Keratinocyte (primary cell): ENCODE results near the gene TEKT2. TPM values are rescaled to one million over a fixed set of nuclear protein-coding genes. Genes with fewer than 3 reads are reported as not detected.

Experiments used
- DNase-seq: peaks from one replicate; pipeline ENCODE4 v3.0.0-alpha.2; 2011; ENCODE audit warnings: low read depth, missing footprints, low spot score
- FAIRE-seq: peaks from 2 replicates; lab custom pipeline; 2011; peaks lifted over from hg19 to GRCh38; lab: Jason Lieb, UNC
- H2AFZ ChIP-seq: 2 replicates; pipeline ENCODE4 v1.6.0; 2012; ENCODE audit warnings: low read length, control low read depth, inconsistent platforms; ENCODE audit not compliant: control insufficient read depth
- H3K27ac ChIP-seq: 2 replicates; pipeline ENCODE4 v1.5.1; 2011; ENCODE audit warnings: low read length; ENCODE audit not compliant: control insufficient read depth, insufficient read depth
- H3K27me3 ChIP-seq: 3 replicates; pipeline ENCODE4 v1.6.0; 2011; ENCODE audit warnings: low read length; ENCODE audit not compliant: control insufficient read depth, insufficient read depth; ENCODE audit errors: extremely low read depth
- H3K36me3 ChIP-seq, 2 experiments: 2 replicates in 1 of 2; 3 replicates in 1 of 2; pipeline ENCODE4 v1.5.1; 2011; ENCODE audit warnings: low read length in 2 of 2, mild to moderate bottlenecking in 1 of 2; ENCODE audit not compliant: control insufficient read depth in 2 of 2, insufficient read depth in 2 of 2; ENCODE audit errors: extremely low read depth in 1 of 2
- H3K4me1 ChIP-seq: 3 replicates; pipeline ENCODE4 v1.5.1; 2011; ENCODE audit warnings: low read length; ENCODE audit not compliant: control insufficient read depth, insufficient read depth; ENCODE audit errors: extremely low read depth
- H3K4me2 ChIP-seq: 3 replicates; pipeline ENCODE4 v1.6.0; 2011; ENCODE audit warnings: low read depth, low read length; ENCODE audit not compliant: control insufficient read depth, insufficient read depth; ENCODE audit errors: extremely low read depth
- H3K4me3 ChIP-seq, 3 experiments: fragments of 200-600 bp in 1 of 3; sonication (generic) in 1 of 3; 2 replicates in 2 of 3; 3 replicates in 1 of 3; pipeline ENCODE4 v1.5.1; 2011 to 2016; ENCODE audit warnings: low read length in 3 of 3, mild to moderate bottlenecking in 3 of 3, control low read depth in 2 of 3, inconsistent platforms in 1 of 3, low read depth in 1 of 3, mixed read lengths in 1 of 3, mixed run types in 1 of 3, moderate library complexity in 1 of 3; ENCODE audit not compliant: control insufficient read depth in 2 of 3, insufficient read depth in 2 of 3; ENCODE audit errors: extremely low read depth in 1 of 3
- H3K79me2 ChIP-seq: 2 replicates; pipeline ENCODE4 v1.6.0; 2012; ENCODE audit warnings: low read length; ENCODE audit not compliant: control insufficient read depth, insufficient read depth
- H3K9ac ChIP-seq: 3 replicates; pipeline ENCODE4 v1.6.0; 2011; ENCODE audit warnings: low read length; ENCODE audit not compliant: control insufficient read depth, insufficient read depth; ENCODE audit errors: extremely low read depth
- H3K9me1 ChIP-seq: 3 replicates; pipeline ENCODE4 v1.6.0; 2011; ENCODE audit warnings: low read length; ENCODE audit not compliant: control insufficient read depth, insufficient read depth; ENCODE audit errors: extremely low read depth
- H3K9me3 ChIP-seq: 2 replicates; pipeline ENCODE4 v1.5.1; 2012; ENCODE audit warnings: low read depth, low read length; ENCODE audit not compliant: control insufficient read depth
- H4K20me1 ChIP-seq: 3 replicates; pipeline ENCODE4 v1.6.0; 2011; ENCODE audit warnings: low read length; ENCODE audit not compliant: control insufficient read depth, insufficient read depth; ENCODE audit errors: extremely low read depth
- CTCF ChIP-seq, 3 experiments: IDR thresholded peaks in 1 of 3; conservative IDR thresholded peaks in 1 of 3; optimal IDR thresholded peaks in 1 of 3; 2 replicates in 2 of 3; 3 replicates in 1 of 3; pipeline versions ENCODE3 to v1.5.1; 2011; ENCODE audit warnings: low read length in 3 of 3, mild to moderate bottlenecking in 3 of 3, moderate library complexity in 2 of 3, control low read depth in 1 of 3, inconsistent platforms in 1 of 3; ENCODE audit not compliant: insufficient read depth in 2 of 3; ENCODE audit errors: extremely low read depth in 1 of 3
- EZH2 ChIP-seq: IDR thresholded peaks from one replicate; pipeline ENCODE4 v1.6.1; 2012; ENCODE audit warnings: inconsistent platforms, mild to moderate bottlenecking, low read length, moderate library complexity
- dilution Hi-C: fragments of 300-500 bp; cut with MboI; formaldehyde crosslinking; loops from one replicate; pipeline ENCODE4 v1.7.0; 2020; ENCODE audit warnings: low sequenced_read_pairs; ENCODE audit not compliant: extremely low pct_ligation_motif_present
- polyA plus RNA-seq, 5 experiments: library from polyadenylated mRNA; depleted of rRNA in 3 of 5; stranded (reverse) in 3 of 5; stranded (forward) in 1 of 5; unstranded in 1 of 5; fragments of >200 nt; gene quantifications; 1 replicate in 1 of 5; 2 replicates in 3 of 5; 3 replicates in 1 of 5; pipeline versions ENCODE4 v1.2.1 to v1.2.3, GENCODE V29; 2011 to 2012; ENCODE audit warnings: missing spikeins in 2 of 5, low read depth in 1 of 5, low replicate concordance in 1 of 5

Gene TEKT2
- polyA plus RNA-seq, 1 donor (not counting 4 experiments of a cell fraction or from before 2014, with no cell fraction given), result 0.03 TPM

GRCh38 chr1:36128126-36128904, 44.4 kb downstream of the TEKT2 start:
- Histone ChIP-seq H3K4me2 (no peak overlapping the region), H3K4me1 (peaks cover 11% of the 10 kb centered on the region), H3K27me3 (peaks cover 23% of the 10 kb centered on the region), H3K9me1 (no peaks in the 10 kb centered on the region), H3K9me3 (no peaks in the 10 kb centered on the region), H2AFZ (no peak overlapping the region), H3K27ac (no peak overlapping the region), H3K4me3 (no peak overlapping the region), H3K9ac (no peak overlapping the region), H4K20me1 (no peaks in the 10 kb centered on the region), H3K79me2 (no peaks in the 10 kb centered on the region), H3K36me3 (no peaks in the 10 kb centered on the region)
- TF ChIP-seq CTCF (optimal IDR thresholded peaks at IDR 0.05 in 1 of 3, IDR thresholded peaks at IDR 0.05 in 1 of 3, conservative IDR thresholded peaks at IDR 0.05 in 1 of 3; ENCODE audit: extremely low read depth in 1 of 3, insufficient read depth in 2 of 3, low read length in 3 of 3), result no peak
- no peak for TF ChIP-seq EZH2
- FAIRE-seq (no peak), DNase-seq (no peak)
- dilution Hi-C loops, result no loop called here

GRCh38 chr1:36128905-36129206, 45.0 kb downstream of the TEKT2 start:
- Histone ChIP-seq H3K9ac (no peak overlapping the region), H3K9me1 (no peaks in the 10 kb centered on the region), H3K27ac (no peak overlapping the region), H3K27me3 (peaks cover 17% of the 10 kb centered on the region), H3K79me2 (no peaks in the 10 kb centered on the region), H4K20me1 (no peaks in the 10 kb centered on the region), H3K4me2 (no peak overlapping the region), H3K4me1 (peaks cover 17% of the 10 kb centered on the region), H2AFZ (no peak overlapping the region), H3K9me3 (no peaks in the 10 kb centered on the region), H3K4me3 (no peak overlapping the region), H3K36me3 (no peaks in the 10 kb centered on the region)
- dilution Hi-C loops, result no loop called here
- DNase-seq, result no peak
- no peak for TF ChIP-seq CTCF (optimal IDR thresholded peaks at IDR 0.05 in 1 of 3, IDR thresholded peaks at IDR 0.05 in 1 of 3, conservative IDR thresholded peaks at IDR 0.05 in 1 of 3; ENCODE audit: extremely low read depth in 1 of 3, insufficient read depth in 2 of 3, low read length in 3 of 3)
- TF ChIP-seq EZH2, result no peak
- no peak for FAIRE-seq
